HPDE6-E6E7 (cell line): ENCODE data around the gene ATXN7L1.
"Not testable (repeated sequence)": the region's sequence is repeated elsewhere in the genome, so short reads cannot be mapped to it uniquely, and the experiment has no call there.

Experiments used
- DNase-seq: peaks from one replicate; pipeline ENCODE4 v3.0.0; 2011; ENCODE audit warnings: missing footprints; ENCODE audit errors: extremely low spot score

The ATXN7L1 gene

GRCh38 chr7:105705427-105705826, 171.0 kb downstream of the ATXN7L1 start:
- DNase-seq, result no peak

DNA sequence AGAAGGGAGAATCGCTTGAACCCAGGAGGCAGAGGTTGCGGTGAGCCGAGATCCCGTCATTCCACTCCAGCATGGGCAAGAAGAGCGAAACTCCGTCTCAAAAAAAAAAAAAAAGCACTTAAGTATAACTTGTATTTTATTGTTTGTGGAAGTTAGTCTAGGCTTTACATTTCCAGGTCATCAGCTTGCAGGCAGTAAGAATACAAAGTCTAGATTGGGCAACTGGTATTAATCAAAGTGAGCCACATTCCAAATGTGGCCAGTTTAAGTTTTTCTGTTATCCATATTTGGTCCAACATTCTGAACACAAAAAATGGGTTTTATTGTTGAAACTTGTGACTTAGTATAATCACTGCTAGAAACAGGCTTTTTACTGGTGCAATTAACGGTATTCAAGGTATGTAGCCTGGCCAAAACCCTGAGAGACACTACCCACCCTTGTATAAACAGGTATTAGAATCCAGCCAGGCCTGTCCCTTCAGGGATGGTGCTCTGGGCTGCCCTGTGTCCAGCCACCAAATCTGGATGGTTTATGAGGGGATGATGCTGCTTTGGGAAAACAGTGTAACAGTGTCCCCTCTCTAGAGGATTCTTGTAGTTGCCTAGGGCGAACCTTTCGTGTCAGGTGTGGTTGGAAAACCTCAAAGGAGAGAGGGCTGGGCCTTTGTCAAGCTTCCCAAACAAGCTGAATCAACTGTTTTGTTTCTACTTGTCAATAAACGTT, 173.0 kb downstream of the ATXN7L1 start:
- DNase-seq, result no peak

DNA sequence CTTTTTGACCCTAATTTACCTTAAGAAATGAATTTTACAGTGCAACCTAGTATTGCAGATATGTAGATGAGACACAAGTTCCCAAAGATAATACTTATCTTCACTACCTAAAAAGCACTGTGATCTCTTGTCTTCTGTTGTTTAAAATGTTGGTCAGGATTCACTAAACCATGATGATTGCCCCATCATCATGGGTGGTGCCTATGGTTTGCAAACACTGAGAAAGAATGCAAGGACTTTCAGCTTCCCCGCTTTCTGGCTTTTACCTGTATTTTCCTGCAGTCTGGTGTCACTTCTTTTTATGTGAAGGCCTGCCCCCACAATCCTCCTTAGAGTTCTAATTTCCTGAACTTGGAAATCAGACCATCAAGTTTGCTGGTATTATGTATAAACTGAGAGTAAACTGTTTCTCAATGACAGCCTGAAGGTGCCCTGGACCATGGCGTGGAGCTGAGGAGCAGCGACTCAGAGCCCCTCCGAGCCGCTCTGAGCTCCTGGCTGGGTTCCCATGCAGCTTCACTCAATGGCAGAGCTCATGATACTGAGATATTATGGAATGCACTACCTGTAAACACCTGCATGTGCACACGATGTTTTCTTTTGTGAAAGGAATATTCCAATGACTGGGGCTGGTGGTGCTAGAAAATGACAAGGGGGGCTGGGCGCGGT, 176.7 kb downstream of the ATXN7L1 start:
- DNase-seq, result no peak

GRCh38 chr7:105698531-105698930, 177.9 kb downstream of the ATXN7L1 start:
- no peak for DNase-seq

GRCh38 chr7:105697753-105698152, 178.6 kb downstream of the ATXN7L1 start:
- no peak for DNase-seq

DNA sequence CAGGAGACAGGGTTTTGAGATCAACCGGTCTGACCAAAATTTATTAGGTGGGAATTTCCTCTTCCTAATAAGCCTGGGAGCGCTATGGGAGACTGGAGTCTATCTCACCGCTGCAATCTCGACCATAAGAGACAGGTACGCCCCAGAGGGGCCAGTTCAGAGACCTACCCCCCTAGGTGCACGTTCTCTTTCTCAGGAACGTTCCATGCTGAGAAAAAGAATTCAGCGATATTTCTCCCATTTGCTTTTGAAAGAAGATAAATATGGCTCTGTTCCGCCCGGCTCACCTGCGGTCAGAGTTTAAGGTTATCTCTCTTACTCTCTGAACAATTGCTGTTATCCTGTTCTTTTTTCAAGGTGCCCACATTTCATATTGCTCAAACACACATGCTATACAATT, 179.2 kb downstream of the ATXN7L1 start:
- DNase-seq, result not testable (repeated sequence)

- DNase-seq, result no peak
Observed at GRCh38 chr7:105693576-105693975, 182.8 kb downstream of the ATXN7L1 start.

DNA sequence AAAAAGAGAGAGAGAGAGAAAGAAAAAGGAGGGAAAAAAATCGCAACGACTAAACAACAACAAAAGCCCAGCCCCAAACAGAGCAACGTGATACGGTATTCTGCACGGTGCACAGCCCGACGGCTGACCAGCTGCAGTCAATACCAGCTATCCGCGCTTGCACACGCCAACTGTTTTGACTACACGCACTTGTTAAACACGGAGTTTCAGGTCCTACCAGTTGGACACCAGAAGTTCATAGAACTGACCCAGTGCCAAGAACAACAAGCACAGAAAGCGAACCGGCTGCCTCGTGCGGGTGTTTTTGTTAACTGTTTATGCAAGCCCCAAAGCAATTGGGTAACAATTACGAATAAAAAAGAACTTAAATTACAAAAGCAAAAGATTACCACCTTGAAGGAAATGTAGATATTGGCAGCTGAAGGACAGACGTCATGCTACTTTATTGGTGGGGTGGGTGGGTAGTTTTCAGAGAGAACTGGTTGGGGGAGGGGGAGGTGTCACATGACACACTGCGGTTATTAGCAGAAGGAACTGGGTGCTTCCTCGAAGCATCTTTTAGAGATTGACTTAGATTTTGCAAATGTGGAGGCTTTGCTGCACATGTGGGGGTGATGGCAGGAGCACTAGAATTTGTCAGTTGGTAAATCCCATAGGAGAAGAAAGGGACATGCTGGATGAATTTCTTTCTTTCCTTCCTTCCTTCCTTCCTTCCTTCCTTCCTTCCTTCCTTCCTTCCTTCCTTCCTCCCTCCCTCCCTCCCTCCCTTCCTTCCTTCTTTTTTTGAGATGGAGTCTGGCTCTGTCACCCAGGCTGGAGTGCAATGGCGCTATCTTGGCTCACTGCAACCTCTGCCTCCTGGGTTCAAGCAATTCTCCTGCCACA, 184.5 kb downstream of the ATXN7L1 start:
- peak; percentile 42 for DNase-seq

DNA sequence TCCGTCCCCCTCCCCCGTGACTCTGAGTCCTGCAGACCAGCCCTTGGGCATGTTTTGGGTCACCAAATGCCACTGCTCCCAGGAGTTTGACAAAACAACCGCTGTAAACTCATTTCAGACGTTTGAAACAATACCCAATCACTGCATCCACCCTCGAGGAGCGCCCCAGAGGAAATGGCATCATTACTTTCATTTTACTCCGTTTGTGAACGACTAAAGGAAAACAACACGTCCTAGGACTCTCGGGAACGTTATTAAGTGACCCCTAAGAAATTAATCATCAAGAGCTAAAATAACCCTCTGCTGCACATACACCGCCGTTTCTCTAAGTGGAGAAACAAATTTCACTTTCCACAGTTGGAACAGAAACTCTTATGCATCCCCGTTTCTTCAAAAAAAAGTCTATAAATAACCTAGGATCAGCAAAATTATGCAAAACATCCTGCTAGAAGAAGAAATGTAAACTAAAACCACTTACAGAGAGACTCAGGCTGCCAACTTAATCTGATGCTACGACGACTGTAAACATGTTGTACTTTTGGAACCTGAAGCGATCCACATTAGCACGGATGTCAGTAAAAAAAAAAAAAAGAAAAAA, 185.2 kb downstream of the ATXN7L1 start:
- no peak for DNase-seq

GRCh38 chr7:105690325-105690945, 186.0 kb downstream of the ATXN7L1 start:
- DNase-seq, result no peak

GRCh38 chr7:105689067-105689819, 187.2 kb downstream of the ATXN7L1 start:
- no peak for DNase-seq

- DNase-seq, result no peak
Observed at GRCh38 chr7:105688617-105689016, 187.8 kb downstream of the ATXN7L1 start.

GRCh38 chr7:105685161-105685560, 191.2 kb downstream of the ATXN7L1 start:
- no peak for DNase-seq

DNA sequence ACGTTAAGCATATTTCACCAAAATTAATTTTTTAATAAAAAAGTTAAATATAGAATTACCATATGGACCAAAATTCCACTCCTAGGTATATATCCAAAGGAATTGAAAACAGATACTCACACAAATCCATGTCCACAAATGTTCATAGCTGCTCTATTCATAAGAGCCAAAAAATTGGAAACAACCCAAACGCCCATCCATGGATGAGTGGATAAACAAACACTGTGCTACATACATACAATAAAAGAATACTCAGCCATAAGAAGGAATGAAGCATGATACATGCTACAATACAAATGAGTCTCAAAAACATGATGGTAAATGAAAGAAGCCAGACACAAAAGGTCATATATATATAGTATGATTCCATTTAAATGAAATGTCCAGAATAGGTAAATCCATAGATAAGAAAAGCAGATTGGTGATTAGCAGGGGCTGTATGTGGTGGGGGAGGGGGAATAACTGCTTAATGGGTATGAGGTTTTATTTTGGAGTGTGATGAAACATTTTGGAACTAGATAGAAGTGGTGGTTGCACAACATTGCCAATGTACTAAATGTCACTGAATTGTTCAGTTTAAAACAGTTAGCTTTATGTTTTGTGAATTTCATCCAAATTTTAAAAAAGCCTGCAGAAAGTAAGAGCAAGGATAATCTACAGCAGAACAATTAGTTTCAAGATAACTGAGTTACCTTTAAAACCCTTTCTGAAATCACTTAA, 193.9 kb downstream of the ATXN7L1 start:
- no peak for DNase-seq

DNA sequence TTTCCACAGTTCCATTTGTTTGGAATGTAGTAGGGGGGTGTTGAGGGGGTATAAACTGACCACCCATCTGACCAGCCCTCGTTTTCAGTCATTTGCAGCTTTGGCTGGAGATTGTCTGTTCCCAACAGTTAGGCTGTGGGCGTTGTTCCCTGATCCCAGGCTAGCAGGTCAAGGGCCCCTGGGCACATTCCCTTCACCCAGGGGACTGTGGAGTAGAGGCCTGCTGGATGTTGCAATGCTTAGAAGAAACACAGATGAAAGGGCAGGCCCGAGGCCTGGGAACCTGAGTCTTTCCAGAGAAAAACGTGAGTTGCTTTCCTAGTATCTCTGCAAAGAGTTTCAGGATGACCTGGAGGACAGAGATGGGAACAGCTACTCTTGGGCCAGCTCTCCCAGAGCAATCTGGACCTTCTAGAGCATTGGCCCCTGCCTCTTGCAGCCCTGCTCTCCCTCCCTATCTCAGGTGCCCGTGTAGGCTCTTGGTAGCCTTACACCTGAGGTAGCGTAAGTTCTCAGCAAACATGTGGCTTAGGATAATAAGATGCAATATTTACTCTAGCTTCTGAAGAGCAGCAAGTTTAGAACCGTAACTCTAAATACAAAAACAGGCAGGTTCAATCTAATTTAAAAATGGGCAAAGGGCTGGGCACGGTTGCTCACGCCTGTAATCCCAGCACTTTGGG, 195.8 kb downstream of the ATXN7L1 start:
- DNase-seq, result no peak

- DNase-seq, result no peak
Observed at GRCh38 chr7:105678811-105679495, 197.4 kb downstream of the ATXN7L1 start.

GRCh38 chr7:105677817-105678573, 198.4 kb downstream of the ATXN7L1 start:
- no peak for DNase-seq

GRCh38 chr7:105677410-105677730, 199.0 kb downstream of the ATXN7L1 start:
- DNase-seq, result no peak
